A549 (cell line): ENCODE measurements around the gene ADGRB2.

Experiments
- CHD2 ChIP-seq: fragments of 150-350 bp; IDR thresholded peaks from 2 replicates; pipeline ENCODE4 v1.6.1; 2014; ENCODE audit warnings: low read length; ENCODE audit not compliant: partially characterized antibody
- CTCF ChIP-seq: fragments of >200 bp; sonication (Bioruptor Twin); formaldehyde crosslinking; IDR thresholded peaks from 3 replicates; pipeline ENCODE4 v1.5.1; 2016
- POLR2A ChIP-seq: IDR thresholded peaks from 2 replicates; pipeline ENCODE4 v1.6.1; 2012; ENCODE audit warnings: mild to moderate bottlenecking, low read length
- USF2 ChIP-seq: fragments of 450-650 bp; IDR thresholded peaks from 2 replicates; pipeline ENCODE4 v1.6.1; 2014; ENCODE audit warnings: antibody characterized with exemption

- TF ChIP-seq USF2 (no peak), POLR2A (no peak), CTCF (no peak), CHD2 (no peak)
These were observed 36.9 kb downstream of the ADGRB2 start for GRCh38 chr1:31727195-31727594.
